Measurements from ENCODE around the gene FBXL19. TPM values are rescaled to one million over a fixed set of nuclear protein-coding genes. Genes with fewer than 3 reads are reported as not detected.

The FBXL19 gene
- total and polyA plus RNA-seq, 2 of the 13 experiments (the other 11 are each of a cell fraction or from before 2014, with no cell fraction given) = 6.0 to 13.7 TPM

GRCh38 chr16:30984669-30985400, 61.5 kb downstream of the FBXL19 start, which contains the start of gene HSD3B7 (continued):
- TF ChIP-seq XBP1 (CRISPR knock-in tag; IDR thresholded peaks at IDR 0.05) (no peak), EP300 (IDR thresholded peaks at IDR 0.05; ENCODE audit: low read depth in 2 of 2, low read length in 2 of 2) (0 out of 4 replicates have a peak, but pooled peaks of 1 of the 2 experiments have one; percentile 21), EP300 (CRISPR knock-in tag; IDR thresholded peaks at IDR 0.05; ENCODE audit: borderline replicate concordance) (peak; percentile 22; the same call in 1 of the 2 replicates), TMF1 (CRISPR knock-in tag; IDR thresholded peaks at IDR 0.05; ENCODE audit: low read depth) (no peak; the same call in 1 of the 2 replicates), ARHGAP35 (CRISPR knock-in tag; IDR thresholded peaks at IDR 0.05; ENCODE audit: borderline replicate concordance) (0 out of 2 replicates have a peak, but pooled peaks have one; percentile 19), EHMT2 (IDR thresholded peaks at IDR 0.05; ENCODE audit: borderline replicate concordance, low read depth, low read length) (no peak), ZNF143 (CRISPR knock-in tag; IDR thresholded peaks at IDR 0.05) (no peak), ZNF557 (CRISPR knock-in tag; IDR thresholded peaks at IDR 0.05) (no peak), ZNF746 (CRISPR knock-in tag; IDR thresholded peaks at IDR 0.05) (peak; percentile 50; the same call in 1 of the 2 replicates), ZSCAN20 (CRISPR knock-in tag; IDR thresholded peaks at IDR 0.05; ENCODE audit: borderline replicate concordance) (no peak), ZNF530 (CRISPR knock-in tag; IDR thresholded peaks at IDR 0.05; ENCODE audit: low read depth) (no peak), ZNF788 (CRISPR knock-in tag; IDR thresholded peaks at IDR 0.05; ENCODE audit: borderline replicate concordance) (peak; percentile 53; the same call in 1 of the 2 replicates), ZFP82 (CRISPR knock-in tag; IDR thresholded peaks at IDR 0.05; ENCODE audit: borderline replicate concordance) (0 out of 2 replicates have a peak, but pooled peaks have one; percentile 30), GPN1 (CRISPR knock-in tag; IDR thresholded peaks at IDR 0.05; ENCODE audit: borderline replicate concordance) (0 out of 2 replicates have a peak, but pooled peaks have one; percentile 40), KDM1A (CRISPR knock-in tag; IDR thresholded peaks at IDR 0.05) (no peak), FOXC1 (CRISPR knock-in tag; IDR thresholded peaks at IDR 0.05; ENCODE audit: borderline replicate concordance) (no peak), ZBTB42 (CRISPR knock-in tag; IDR thresholded peaks at IDR 0.05) (peak; percentile 50), ZNF616 (CRISPR knock-in tag; IDR thresholded peaks at IDR 0.05; ENCODE audit: low read depth) (no peak), ATRX (CRISPR knock-in tag; IDR thresholded peaks at IDR 0.05; ENCODE audit: borderline replicate concordance) (no peak), SNAI1 (CRISPR knock-in tag; IDR thresholded peaks at IDR 0.05; ENCODE audit: borderline replicate concordance) (no peak; the same call in 1 of the 2 replicates), KDM5B (CRISPR knock-in tag; IDR thresholded peaks at IDR 0.05; ENCODE audit: borderline replicate concordance) (peak; percentile 49; the same call in 1 of the 2 replicates), NCOA5 (CRISPR knock-in tag; IDR thresholded peaks at IDR 0.05) (no peak), ZSCAN9 (CRISPR knock-in tag; IDR thresholded peaks at IDR 0.05; ENCODE audit: borderline replicate concordance) (no peak; the same call in 1 of the 2 replicates)
- TF ChIP-seq, protein P1, sequence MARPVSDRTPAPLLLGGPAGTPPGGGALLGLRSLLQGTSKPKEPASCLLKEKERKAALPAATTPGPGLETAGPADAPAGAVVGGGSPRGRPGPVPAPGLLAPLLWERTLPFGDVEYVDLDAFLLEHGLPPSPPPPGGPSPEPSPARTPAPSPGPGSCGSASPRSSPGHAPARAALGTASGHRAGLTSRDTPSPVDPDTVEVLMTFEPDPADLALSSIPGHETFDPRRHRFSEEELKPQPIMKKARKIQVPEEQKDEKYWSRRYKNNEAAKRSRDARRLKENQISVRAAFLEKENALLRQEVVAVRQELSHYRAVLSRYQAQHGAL (CRISPR knock-in tag; IDR thresholded peaks at IDR 0.05; ENCODE audit: not compliant biosample characterization) = peak; percentile 39
- TF ChIP-seq, protein P2, sequence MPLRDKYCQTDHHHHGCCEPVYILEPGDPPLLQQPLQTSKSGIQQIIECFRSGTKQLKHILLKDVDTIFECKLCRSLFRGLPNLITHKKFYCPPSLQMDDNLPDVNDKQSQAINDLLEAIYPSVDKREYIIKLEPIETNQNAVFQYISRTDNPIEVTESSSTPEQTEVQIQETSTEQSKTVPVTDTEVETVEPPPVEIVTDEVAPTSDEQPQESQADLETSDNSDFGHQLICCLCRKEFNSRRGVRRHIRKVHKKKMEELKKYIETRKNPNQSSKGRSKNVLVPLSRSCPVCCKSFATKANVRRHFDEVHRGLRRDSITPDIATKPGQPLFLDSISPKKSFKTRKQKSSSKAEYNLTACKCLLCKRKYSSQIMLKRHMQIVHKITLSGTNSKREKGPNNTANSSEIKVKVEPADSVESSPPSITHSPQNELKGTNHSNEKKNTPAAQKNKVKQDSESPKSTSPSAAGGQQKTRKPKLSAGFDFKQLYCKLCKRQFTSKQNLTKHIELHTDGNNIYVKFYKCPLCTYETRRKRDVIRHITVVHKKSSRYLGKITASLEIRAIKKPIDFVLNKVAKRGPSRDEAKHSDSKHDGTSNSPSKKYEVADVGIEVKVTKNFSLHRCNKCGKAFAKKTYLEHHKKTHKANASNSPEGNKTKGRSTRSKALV (CRISPR knock-in tag; IDR thresholded peaks at IDR 0.05) = no peak
- TF ChIP-seq, protein P3, sequence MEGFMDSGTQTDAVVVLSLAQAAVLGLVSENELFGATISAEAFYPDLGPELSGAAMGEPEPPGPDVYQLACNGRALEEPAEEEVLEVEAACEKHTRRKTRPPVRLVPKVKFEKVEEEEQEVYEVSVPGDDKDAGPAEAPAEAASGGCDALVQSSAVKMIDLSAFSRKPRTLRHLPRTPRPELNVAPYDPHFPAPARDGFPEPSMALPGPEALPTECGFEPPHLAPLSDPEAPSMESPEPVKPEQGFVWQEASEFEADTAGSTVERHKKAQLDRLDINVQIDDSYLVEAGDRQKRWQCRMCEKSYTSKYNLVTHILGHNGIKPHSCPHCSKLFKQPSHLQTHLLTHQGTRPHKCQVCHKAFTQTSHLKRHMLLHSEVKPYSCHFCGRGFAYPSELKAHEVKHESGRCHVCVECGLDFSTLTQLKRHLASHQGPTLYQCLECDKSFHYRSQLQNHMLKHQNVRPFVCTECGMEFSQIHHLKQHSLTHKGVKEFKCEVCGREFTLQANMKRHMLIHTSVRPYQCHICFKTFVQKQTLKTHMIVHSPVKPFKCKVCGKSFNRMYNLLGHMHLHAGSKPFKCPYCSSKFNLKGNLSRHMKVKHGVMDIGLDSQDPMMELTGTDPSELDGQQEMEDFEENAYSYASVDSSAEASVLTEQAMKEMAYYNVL (CRISPR knock-in tag; IDR thresholded peaks at IDR 0.05; ENCODE audit: borderline replicate concordance) = no peak

All from HepG2 (cell line).